ENCODE data around the gene MUC4. TPM values are rescaled to one million over a fixed set of nuclear protein-coding genes. Genes with fewer than 3 reads are reported as not detected.

The MUC4 gene
- total RNA-seq (under 1 TPM in 5 of 7 donors, not detected in 2; 0.23 to 0.99 (median 0.65) TPM), polyA plus RNA-seq (under 1 TPM; 0.02 to 0.06 TPM)
- long read RNA-seq, donor 1, partial matches to known transcripts, result 0 of 1 reads
- long read RNA-seq, donor 1, other reads (novel, unspliced or antisense), result 1 of 1 reads
- long read RNA-seq, donor 2, partial matches to known transcripts, result 0 of 1 reads
- long read RNA-seq, donor 2, other reads (novel, unspliced or antisense), result 0 of 1 reads
- long read RNA-seq, donor 3, partial matches to known transcripts, result 0 of 1 reads
- long read RNA-seq, donor 3, other reads (novel, unspliced or antisense), result 1 of 1 reads

GRCh38 chr3:195811756-195812155 is at the start of gene MUC4:
Gene MUC4 (minus strand): TSS chr3:195811929. CDS start chr3:195811817, 112 bp downstream.
- H3K36me3 ChIP-seq, result no peaks in the 10 kb centered on the region
- no peak within 1 kb of the TSS for H3K27ac ChIP-seq
- no peaks in the 10 kb centered on the region for H3K9me3 ChIP-seq
- intact Hi-C loops (cut with DNase I), result no loop called here
- 15 to 30% (median 29%) methylated on average over 14 of the region's 14 CpGs for WGBS, 3 donors
- no peaks in the 10 kb centered on the region for H3K4me1 ChIP-seq (ENCODE audit: insufficient read depth)
- no peak for DNase-seq
- no peak within 1 kb of the TSS for H3K4me3 ChIP-seq
- TF ChIP-seq EP300 (IDR thresholded peaks at IDR 0.05), result no peak
- TF ChIP-seq, protein P1, sequence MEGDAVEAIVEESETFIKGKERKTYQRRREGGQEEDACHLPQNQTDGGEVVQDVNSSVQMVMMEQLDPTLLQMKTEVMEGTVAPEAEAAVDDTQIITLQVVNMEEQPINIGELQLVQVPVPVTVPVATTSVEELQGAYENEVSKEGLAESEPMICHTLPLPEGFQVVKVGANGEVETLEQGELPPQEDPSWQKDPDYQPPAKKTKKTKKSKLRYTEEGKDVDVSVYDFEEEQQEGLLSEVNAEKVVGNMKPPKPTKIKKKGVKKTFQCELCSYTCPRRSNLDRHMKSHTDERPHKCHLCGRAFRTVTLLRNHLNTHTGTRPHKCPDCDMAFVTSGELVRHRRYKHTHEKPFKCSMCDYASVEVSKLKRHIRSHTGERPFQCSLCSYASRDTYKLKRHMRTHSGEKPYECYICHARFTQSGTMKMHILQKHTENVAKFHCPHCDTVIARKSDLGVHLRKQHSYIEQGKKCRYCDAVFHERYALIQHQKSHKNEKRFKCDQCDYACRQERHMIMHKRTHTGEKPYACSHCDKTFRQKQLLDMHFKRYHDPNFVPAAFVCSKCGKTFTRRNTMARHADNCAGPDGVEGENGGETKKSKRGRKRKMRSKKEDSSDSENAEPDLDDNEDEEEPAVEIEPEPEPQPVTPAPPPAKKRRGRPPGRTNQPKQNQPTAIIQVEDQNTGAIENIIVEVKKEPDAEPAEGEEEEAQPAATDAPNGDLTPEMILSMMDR (IDR thresholded peaks at IDR 0.05), result no peak
- TF ChIP-seq POLR2A (IDR thresholded peaks at IDR 0.05), result no peak
- H3K27me3 ChIP-seq, result no peaks in the 10 kb centered on the region

GRCh38 chr3:195860456-195860855 is 48.7 kb upstream of the MUC4 start:
- Histone ChIP-seq H3K9me3 (no peaks in the 10 kb centered on the region), H3K27ac (no peak overlapping the region), H3K4me3 (no peak overlapping the region), H3K36me3 (no peaks in the 10 kb centered on the region), H3K4me1 (ENCODE audit: insufficient read depth) (no peaks in the 10 kb centered on the region), H3K27me3 (no peaks in the 10 kb centered on the region)
- intact Hi-C loops (cut with DNase I), result no loop called here
- DNase-seq, result no peak
- TF ChIP-seq, protein P1 (IDR thresholded peaks at IDR 0.05), result no peak
- no peak for TF ChIP-seq EP300 (IDR thresholded peaks at IDR 0.05)
- no peak for TF ChIP-seq POLR2A (IDR thresholded peaks at IDR 0.05)
- WGBS, 3 donors, result 58 to 64% (median 61%) methylated on average over 6 of the region's 6 CpGs

DNA sequence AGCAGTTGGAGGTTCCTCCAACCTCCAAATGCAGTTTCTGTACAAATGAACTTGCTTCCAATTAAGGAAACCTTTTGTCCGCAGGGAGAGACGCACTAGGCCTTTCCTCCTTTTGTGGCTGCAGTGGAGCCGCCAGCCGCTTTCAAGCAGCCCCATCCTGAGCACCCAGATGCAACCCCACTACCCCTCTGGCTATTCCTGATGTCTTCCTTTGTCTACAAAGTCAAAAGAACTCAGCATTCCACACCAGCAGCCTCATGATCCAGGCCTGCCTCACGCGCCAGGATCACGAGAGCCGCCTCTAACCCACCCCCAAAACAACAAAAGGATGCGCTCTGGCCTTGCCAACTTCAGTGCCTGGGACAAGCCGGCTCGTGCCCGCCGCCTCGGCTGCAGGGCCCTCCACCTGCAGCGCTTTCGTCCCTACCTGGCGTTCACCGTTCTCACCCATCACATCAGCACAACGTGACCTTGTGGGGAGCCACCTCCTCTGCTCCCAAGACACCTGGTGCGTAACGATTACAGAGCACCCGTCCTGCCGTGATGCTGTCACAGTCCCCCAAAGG is 48.2 kb upstream of the MUC4 start:
- no peak for TF ChIP-seq EP300 (IDR thresholded peaks at IDR 0.05)
- TF ChIP-seq, protein P1 (IDR thresholded peaks at IDR 0.05), result no peak
- TF ChIP-seq POLR2A (IDR thresholded peaks at IDR 0.05), result no peak
- intact Hi-C loops (cut with DNase I), result loop anchor here in 2 of 4 donors (5.0 kb wide), 2 partner anchors 32 to 57 kb away; no protein-coding TSS in a partner anchor
- no peak overlapping the region for H3K27ac ChIP-seq
- no peaks in the 10 kb centered on the region for H3K27me3 ChIP-seq
- no peaks in the 10 kb centered on the region for H3K36me3 ChIP-seq
- peak in 1 of 5 donors; percentile 28 for DNase-seq
- H3K9me3 ChIP-seq, result no peaks in the 10 kb centered on the region
- no peak overlapping the region for H3K4me3 ChIP-seq
- 79 to 84% (median 81%) methylated on average over 23 of the region's 23 CpGs for WGBS, 3 donors
- H3K4me1 ChIP-seq (ENCODE audit: insufficient read depth), result no peaks in the 10 kb centered on the region

- no peak overlapping the region for H3K27ac ChIP-seq
- H3K4me3 ChIP-seq, result no peak overlapping the region
- no peaks in the 10 kb centered on the region for H3K36me3 ChIP-seq
- 5 to 6% (median 6%) methylated on average over 21 of the region's 21 CpGs for WGBS, 3 donors
- no peaks in the 10 kb centered on the region for H3K4me1 ChIP-seq (ENCODE audit: insufficient read depth)
- intact Hi-C loops (cut with DNase I), result loop anchor here in 2 of 4 donors (5.0 kb wide), 2 partner anchors 33 to 58 kb away; no protein-coding TSS in a partner anchor
- H3K27me3 ChIP-seq, result no peaks in the 10 kb centered on the region
- TF ChIP-seq POLR2A (IDR thresholded peaks at IDR 0.05), result no peak
- TF ChIP-seq, protein P1 (IDR thresholded peaks at IDR 0.05), result peak; percentile 72 to 87 (median 87)
- no peaks in the 10 kb centered on the region for H3K9me3 ChIP-seq
- peak; percentile 38 to 82 (median 76) for DNase-seq
Observed at GRCh38 chr3:195859061-195859845, 47.5 kb upstream of the MUC4 start.
